Activated naive CD8-positive, alpha-beta T cell treated with anti-CD3 and anti-CD28 coated beads for 36 hours (primary cell): ENCODE data around the gene IGHMBP2. TPM values are rescaled to one million over a fixed set of nuclear protein-coding genes. Genes with fewer than 3 reads are reported as not detected.
A peak's percentile ranks its signal among the peaks of the same experiment; 100 is the strongest.
"Not testable (repeated sequence)": the region's sequence is repeated elsewhere in the genome, so short reads cannot be mapped to it uniquely, and the experiment has no call there.

ENCODE experiments used
- DNase-seq: peaks from one replicate; pipeline ENCODE4 v3.0.0; 2021
- H3K27ac Mint-ChIP-seq: one replicate; pipeline ENCODE4 v1.8.0; 2022; ENCODE audit warnings: mild to moderate bottlenecking, moderate library complexity, mixed read lengths
- H3K27me3 Mint-ChIP-seq: one replicate; pipeline ENCODE4 v1.8.0; 2022; ENCODE audit warnings: mild to moderate bottlenecking, mixed read lengths
- H3K36me3 Mint-ChIP-seq: one replicate; pipeline ENCODE4 v1.8.0; 2021; ENCODE audit warnings: mild to moderate bottlenecking, mixed read lengths
- H3K4me1 Mint-ChIP-seq: one replicate; pipeline ENCODE4 v1.8.0; 2021; ENCODE audit warnings: mixed read lengths
- H3K4me3 Mint-ChIP-seq: one replicate; pipeline ENCODE4 v1.8.0; 2022; ENCODE audit warnings: mild to moderate bottlenecking, moderate library complexity, mixed read lengths
- H3K9me3 Mint-ChIP-seq: one replicate; pipeline ENCODE4 v1.8.0; 2022; ENCODE audit warnings: mixed read lengths
- total RNA-seq, 2 experiments: library from RNA; stranded (reverse); gene quantifications; one replicate each; pipeline ENCODE4 v1.2.3, GENCODE V29; 2021

IGHMBP2 gene
- total RNA-seq, 2 experiments from 2014 or later: 25.5 to 27.0 TPM

GRCh38 chr11:68969386-68969785 lies 65.7 kb downstream of the IGHMBP2 start:
- no peak overlapping the region for H3K27ac Mint-ChIP-seq
- no peaks in the 10 kb centered on the region for H3K9me3 Mint-ChIP-seq
- H3K27me3 Mint-ChIP-seq: no peaks in the 10 kb centered on the region
- no peaks in the 10 kb centered on the region for H3K36me3 Mint-ChIP-seq
- no peak overlapping the region for H3K4me3 Mint-ChIP-seq
- no peaks in the 10 kb centered on the region for H3K4me1 Mint-ChIP-seq
- DNase-seq: no peak

- Mint-ChIP-seq H3K27me3 (no peaks in the 10 kb centered on the region), H3K4me1 (peaks cover 2% of the 10 kb centered on the region), H3K9me3 (peaks cover 2% of the 10 kb centered on the region), H3K4me3 (no peak overlapping the region), H3K27ac (no peak overlapping the region), H3K36me3 (no peaks in the 10 kb centered on the region)
- DNase-seq: no peak
These were observed 67.4 kb downstream of the IGHMBP2 start for GRCh38 chr11:68970921-68971636.

GRCh38 chr11:68973219-68973618 lies 69.5 kb downstream of the IGHMBP2 start:
- peaks cover 2% of the 10 kb centered on the region for H3K4me1 Mint-ChIP-seq
- peaks cover 3% of the 10 kb centered on the region for H3K27me3 Mint-ChIP-seq
- H3K4me3 Mint-ChIP-seq: no peak overlapping the region
- no peaks in the 10 kb centered on the region for H3K36me3 Mint-ChIP-seq
- no peak for DNase-seq
- H3K27ac Mint-ChIP-seq: no peak overlapping the region
- peaks cover 2% of the 10 kb centered on the region for H3K9me3 Mint-ChIP-seq

GRCh38 chr11:68973706-68974105 lies 70.0 kb downstream of the IGHMBP2 start:
- H3K27ac Mint-ChIP-seq, H3K4me3 Mint-ChIP-seq, H3K27me3 Mint-ChIP-seq, DNase-seq, H3K9me3 Mint-ChIP-seq, H3K36me3 Mint-ChIP-seq, H3K4me1 Mint-ChIP-seq: not testable (repeated sequence)

- Mint-ChIP-seq H3K27ac (peak overlapping the region; percentile 82), H3K9me3 (peaks cover 2% of the 10 kb centered on the region), H3K27me3 (peaks cover 9% of the 10 kb centered on the region), H3K4me1 (peaks cover 2% of the 10 kb centered on the region), H3K36me3 (no peaks in the 10 kb centered on the region), H3K4me3 (no peak overlapping the region)
- DNase-seq: peak; percentile 15
These were observed 70.9 kb downstream of the IGHMBP2 start for GRCh38 chr11:68974421-68975194.

- Mint-ChIP-seq H3K36me3 (no peaks in the 10 kb centered on the region), H3K9me3 (peaks cover 2% of the 10 kb centered on the region), H3K4me1 (peaks cover 2% of the 10 kb centered on the region), H3K4me3 (no peak overlapping the region), H3K27ac (no peak overlapping the region), H3K27me3 (peaks cover 9% of the 10 kb centered on the region)
- no peak for DNase-seq
These were observed 72.4 kb downstream of the IGHMBP2 start for GRCh38 chr11:68976095-68976494.

GRCh38 chr11:68976563-68976962 lies 72.9 kb downstream of the IGHMBP2 start:
- H3K4me3 Mint-ChIP-seq: no peak overlapping the region
- DNase-seq: no peak
- no peaks in the 10 kb centered on the region for H3K36me3 Mint-ChIP-seq
- peaks cover 2% of the 10 kb centered on the region for H3K9me3 Mint-ChIP-seq
- peaks cover 9% of the 10 kb centered on the region for H3K27me3 Mint-ChIP-seq
- no peak overlapping the region for H3K27ac Mint-ChIP-seq
- H3K4me1 Mint-ChIP-seq: peaks cover 2% of the 10 kb centered on the region

GRCh38 chr11:68977781-68978625 lies 74.3 kb downstream of the IGHMBP2 start:
- no peak for DNase-seq
- peaks cover 2% of the 10 kb centered on the region for H3K4me1 Mint-ChIP-seq
- no peak overlapping the region for H3K27ac Mint-ChIP-seq
- H3K36me3 Mint-ChIP-seq: no peaks in the 10 kb centered on the region
- peaks cover 9% of the 10 kb centered on the region for H3K27me3 Mint-ChIP-seq
- H3K9me3 Mint-ChIP-seq: peaks cover 9% of the 10 kb centered on the region
- H3K4me3 Mint-ChIP-seq: no peak overlapping the region

- Mint-ChIP-seq H3K27ac (no peak overlapping the region), H3K36me3 (no peaks in the 10 kb centered on the region), H3K27me3 (peaks cover 9% of the 10 kb centered on the region), H3K4me1 (peaks cover 2% of the 10 kb centered on the region), H3K9me3 (peaks cover 9% of the 10 kb centered on the region), H3K4me3 (no peak overlapping the region)
- DNase-seq: no peak
These were observed 74.9 kb downstream of the IGHMBP2 start for GRCh38 chr11:68978626-68978930.

GRCh38 chr11:68978931-68979594 lies 75.4 kb downstream of the IGHMBP2 start:
- peaks cover 10% of the 10 kb centered on the region for H3K27me3 Mint-ChIP-seq
- H3K4me3 Mint-ChIP-seq: no peak overlapping the region
- no peak for DNase-seq
- H3K4me1 Mint-ChIP-seq: peaks cover 2% of the 10 kb centered on the region
- no peak overlapping the region for H3K27ac Mint-ChIP-seq
- peaks cover 9% of the 10 kb centered on the region for H3K9me3 Mint-ChIP-seq
- H3K36me3 Mint-ChIP-seq: no peaks in the 10 kb centered on the region

- peaks cover 7% of the 10 kb centered on the region for H3K9me3 Mint-ChIP-seq
- peaks cover 13% of the 10 kb centered on the region for H3K27me3 Mint-ChIP-seq
- no peaks in the 10 kb centered on the region for H3K4me1 Mint-ChIP-seq
- no peaks in the 10 kb centered on the region for H3K36me3 Mint-ChIP-seq
- no peak overlapping the region for H3K4me3 Mint-ChIP-seq
- DNase-seq: no peak
- no peak overlapping the region for H3K27ac Mint-ChIP-seq
These were observed 76.5 kb downstream of the IGHMBP2 start for GRCh38 chr11:68979931-68980775.

- H3K27ac Mint-ChIP-seq: no peak within 1 kb of the TSS
- peaks cover 7% of the 10 kb centered on the region for H3K9me3 Mint-ChIP-seq
- no peak for DNase-seq
- H3K27me3 Mint-ChIP-seq: peaks cover 13% of the 10 kb centered on the region
- no peaks in the 10 kb centered on the region for H3K4me1 Mint-ChIP-seq
- H3K36me3 Mint-ChIP-seq: no peaks in the 10 kb centered on the region
- no peak within 1 kb of the TSS for H3K4me3 Mint-ChIP-seq
These were observed 77.0 kb downstream of the IGHMBP2 start, which contains the start of gene MRGPRD for GRCh38 chr11:68980776-68981065. Gene MRGPRD, minus strand, starts transcription at chr11:68980986. Its CDS starts 0 bp downstream, at chr11:68980986.

GRCh38 chr11:68982134-68982533 lies 78.4 kb downstream of the IGHMBP2 start:
- peaks cover 3% of the 10 kb centered on the region for H3K36me3 Mint-ChIP-seq
- peaks cover 16% of the 10 kb centered on the region for H3K9me3 Mint-ChIP-seq
- peaks cover 22% of the 10 kb centered on the region for H3K27me3 Mint-ChIP-seq
- no peaks in the 10 kb centered on the region for H3K4me1 Mint-ChIP-seq
- no peak overlapping the region for H3K4me3 Mint-ChIP-seq
- no peak for DNase-seq
- H3K27ac Mint-ChIP-seq: no peak overlapping the region

GRCh38 chr11:68983801-68984200 lies 80.1 kb downstream of the IGHMBP2 start:
- Mint-ChIP-seq H3K27me3 (peaks cover 22% of the 10 kb centered on the region), H3K4me3 (no peak overlapping the region), H3K9me3 (peaks cover 17% of the 10 kb centered on the region), H3K4me1 (no peaks in the 10 kb centered on the region), H3K36me3 (peaks cover 3% of the 10 kb centered on the region), H3K27ac (no peak overlapping the region)
- no peak for DNase-seq
